ENCODE results near the gene VPS18.
A peak's percentile ranks its signal among the peaks of the same experiment; 100 is the strongest.

VPS18 gene

GRCh38 chr15:40900256-40901052, 6.2 kb downstream of the VPS18 start:
- Histone ChIP-seq H3K79me2 (ENCODE audit: control insufficient read depth, low read length) (peaks cover 24% of the 10 kb centered on the region), H3K27ac (ENCODE audit: low read depth, low read length) (no peak overlapping the region), H3F3A (ENCODE audit: control insufficient read depth, insufficient read depth) (peaks cover 6% of the 10 kb centered on the region), H3K4me2 (ENCODE audit: low read length) (no peak overlapping the region), H4K20me1 (ENCODE audit: control insufficient read depth, insufficient read depth, low read depth, low read length) (no peaks in the 10 kb centered on the region), H3K9me3 (ENCODE audit: control insufficient read depth, insufficient read depth, low read length) (no peaks in the 10 kb centered on the region), H3K27me3 (ENCODE audit: control insufficient read depth, low read length) (no peaks in the 10 kb centered on the region), H3K4me3 (ENCODE audit: low read length) (no peak overlapping the region), H3K36me3 (ENCODE audit: control insufficient read depth, low read length) (peaks cover 63% of the 10 kb centered on the region), H3K4me1 (ENCODE audit: control insufficient read depth, low read length) (peaks cover 26% of the 10 kb centered on the region), H3K9me2 (replicated peaks; ENCODE audit: control insufficient read depth, low read length) (no peaks in the 10 kb centered on the region)
- TF ChIP-seq EZH2phosphoT487 (IDR thresholded peaks at IDR 0.05; ENCODE audit: borderline replicate concordance, low read length) (no peak), CTCF (IDR thresholded peaks at IDR 0.05; ENCODE audit: low read depth, low read length, poor library complexity, severe bottlenecking) (no peak)

GRCh38 chr15:40901053-40901443, 6.8 kb downstream of the VPS18 start:
- Histone ChIP-seq H3K9me2 (replicated peaks; ENCODE audit: control insufficient read depth, low read length) (no peaks in the 10 kb centered on the region), H3K4me3 (ENCODE audit: low read length) (no peak overlapping the region), H4K20me1 (ENCODE audit: control insufficient read depth, insufficient read depth, low read depth, low read length) (no peaks in the 10 kb centered on the region), H3K27ac (ENCODE audit: low read depth, low read length) (no peak overlapping the region), H3K4me2 (ENCODE audit: low read length) (no peak overlapping the region), H3K36me3 (ENCODE audit: control insufficient read depth, low read length) (peaks cover 63% of the 10 kb centered on the region), H3K4me1 (ENCODE audit: control insufficient read depth, low read length) (peaks cover 27% of the 10 kb centered on the region), H3K79me2 (ENCODE audit: control insufficient read depth, low read length) (peaks cover 21% of the 10 kb centered on the region), H3K9me3 (ENCODE audit: control insufficient read depth, insufficient read depth, low read length) (no peaks in the 10 kb centered on the region), H3K27me3 (ENCODE audit: control insufficient read depth, low read length) (no peaks in the 10 kb centered on the region), H3F3A (ENCODE audit: control insufficient read depth, insufficient read depth) (peaks cover 6% of the 10 kb centered on the region)
- TF ChIP-seq EZH2phosphoT487 (IDR thresholded peaks at IDR 0.05; ENCODE audit: borderline replicate concordance, low read length) (no peak), CTCF (IDR thresholded peaks at IDR 0.05; ENCODE audit: low read depth, low read length, poor library complexity, severe bottlenecking) (no peak)

GRCh38 chr15:40902605-40903561, 8.6 kb downstream of the VPS18 start:
- H3K27me3 ChIP-seq (ENCODE audit: control insufficient read depth, low read length) = no peaks in the 10 kb centered on the region
- H3F3A ChIP-seq (ENCODE audit: control insufficient read depth, insufficient read depth) = 0 out of 2 replicates have a peak, but pooled peaks cover 2% of the 10 kb centered on the region
- peak overlapping the region; percentile 37 for H3K4me3 ChIP-seq (ENCODE audit: low read length)
- H3K4me2 ChIP-seq (ENCODE audit: low read length) = peak overlapping the region; percentile 42
- H3K4me1 ChIP-seq (ENCODE audit: control insufficient read depth, low read length) = peaks cover 44% of the 10 kb centered on the region
- H3K79me2 ChIP-seq (ENCODE audit: control insufficient read depth, low read length) = peaks cover 19% of the 10 kb centered on the region
- H3K36me3 ChIP-seq (ENCODE audit: control insufficient read depth, low read length) = peaks cover 53% of the 10 kb centered on the region
- no peaks in the 10 kb centered on the region for H3K9me2 ChIP-seq (replicated peaks; ENCODE audit: control insufficient read depth, low read length)
- H4K20me1 ChIP-seq (ENCODE audit: control insufficient read depth, insufficient read depth, low read depth, low read length) = no peaks in the 10 kb centered on the region
- no peaks in the 10 kb centered on the region for H3K9me3 ChIP-seq (ENCODE audit: control insufficient read depth, insufficient read depth, low read length)
- TF ChIP-seq CTCF (IDR thresholded peaks at IDR 0.05; ENCODE audit: low read depth, low read length, poor library complexity, severe bottlenecking) (no peak), EZH2phosphoT487 (IDR thresholded peaks at IDR 0.05; ENCODE audit: borderline replicate concordance, low read length) (no peak)
- peak overlapping the region; percentile 48 for H3K27ac ChIP-seq (ENCODE audit: low read depth, low read length)

All from DOHH2 (cell line).